Measurements from ENCODE around the gene DCAF8L1.

DNA sequence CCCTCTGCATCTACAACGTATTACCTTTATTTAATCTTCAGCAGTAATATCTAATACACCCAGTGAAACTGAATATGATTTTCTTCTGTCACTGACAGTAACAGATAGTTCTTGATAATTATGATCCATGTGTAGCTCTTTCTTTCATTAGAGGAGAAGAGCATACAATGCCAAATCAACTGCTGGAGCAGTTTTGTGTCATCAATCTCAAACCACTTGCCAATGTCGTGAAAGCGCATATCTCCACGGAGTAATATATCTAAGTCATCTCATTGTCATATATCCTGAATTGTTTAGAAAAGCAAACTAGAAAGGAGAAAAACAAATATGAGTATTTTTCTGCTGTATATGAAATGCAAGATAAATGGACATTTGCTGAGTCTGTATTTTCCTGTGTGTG lies 47.9 kb downstream of the DCAF8L1 start:
- TF ChIP-seq, protein P1, sequence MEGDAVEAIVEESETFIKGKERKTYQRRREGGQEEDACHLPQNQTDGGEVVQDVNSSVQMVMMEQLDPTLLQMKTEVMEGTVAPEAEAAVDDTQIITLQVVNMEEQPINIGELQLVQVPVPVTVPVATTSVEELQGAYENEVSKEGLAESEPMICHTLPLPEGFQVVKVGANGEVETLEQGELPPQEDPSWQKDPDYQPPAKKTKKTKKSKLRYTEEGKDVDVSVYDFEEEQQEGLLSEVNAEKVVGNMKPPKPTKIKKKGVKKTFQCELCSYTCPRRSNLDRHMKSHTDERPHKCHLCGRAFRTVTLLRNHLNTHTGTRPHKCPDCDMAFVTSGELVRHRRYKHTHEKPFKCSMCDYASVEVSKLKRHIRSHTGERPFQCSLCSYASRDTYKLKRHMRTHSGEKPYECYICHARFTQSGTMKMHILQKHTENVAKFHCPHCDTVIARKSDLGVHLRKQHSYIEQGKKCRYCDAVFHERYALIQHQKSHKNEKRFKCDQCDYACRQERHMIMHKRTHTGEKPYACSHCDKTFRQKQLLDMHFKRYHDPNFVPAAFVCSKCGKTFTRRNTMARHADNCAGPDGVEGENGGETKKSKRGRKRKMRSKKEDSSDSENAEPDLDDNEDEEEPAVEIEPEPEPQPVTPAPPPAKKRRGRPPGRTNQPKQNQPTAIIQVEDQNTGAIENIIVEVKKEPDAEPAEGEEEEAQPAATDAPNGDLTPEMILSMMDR (IDR thresholded peaks at IDR 0.05), result no peak
- no peak for TF ChIP-seq POLR2A (IDR thresholded peaks at IDR 0.05)

Measured in Peyer's patch (tissue), 4 donors.